Prostate gland (tissue), 2 donors: Measurements from ENCODE around the gene NPLOC4. TPM values are rescaled to one million over a fixed set of nuclear protein-coding genes. Genes with fewer than 3 reads are reported as not detected.

ENCODE experiments used
- DNase-seq: peaks from one replicate; pipeline ENCODE4 v3.0.0-alpha.2; 2019; ENCODE audit warnings: low spot score
- H3K27ac ChIP-seq, 2 donors: fragments of 200-600 bp; sonication (generic); 2 replicates each; pipeline ENCODE4 v1.5.1; 2017 to 2019
- H3K27me3 ChIP-seq: fragments of 200-600 bp; sonication (generic); replicated peaks from 2 replicates; pipeline ENCODE4 v1.5.1; 2019; ENCODE audit not compliant: insufficient read depth
- H3K36me3 ChIP-seq, 2 donors: fragments of 200-600 bp; sonication (generic); 1 replicate in 1 of 2; 2 replicates in 1 of 2; pipeline versions ENCODE4 v1.5.1 to v1.8.1; 2017 to 2019
- H3K4me1 ChIP-seq: fragments of 200-600 bp; sonication (generic); replicated peaks from 2 replicates; pipeline ENCODE4 v1.5.1; 2019
- H3K4me3 ChIP-seq, 2 donors: fragments of 200-600 bp; sonication (generic); 2 replicates each; pipeline ENCODE4 v1.5.1; 2017 to 2019
- H3K9me3 ChIP-seq: fragments of 200-600 bp; sonication (generic); 2 replicates; pipeline ENCODE4 v1.5.1; 2017
- POLR2A ChIP-seq: fragments of 450-650 bp; IDR thresholded peaks from one replicate; pipeline ENCODE4 v1.6.1; 2016; ENCODE audit warnings: antibody characterized with exemption, mild to moderate bottlenecking
- POLR2AphosphoS5 ChIP-seq: sonication (generic); formaldehyde crosslinking; IDR thresholded peaks from one replicate; pipeline ENCODE4 v1.6.1; 2017; ENCODE audit warnings: antibody characterized with exemption
- WGBS: methylation state at CpG from one replicate; pipeline ENCODE4 v1.1.5; 2018; 5-methylcytosine and 5-hydroxymethylcytosine counted together
- intact Hi-C: fragments of 100-400 bp; cut with DNase I; formaldehyde crosslinking; loops from one replicate; pipeline ENCODE4 v1.14.2; 2022
- total RNA-seq, 2 donors: library from RNA; depleted of rRNA; stranded (reverse); fragments of >200 nt; gene quantifications; one replicate each; pipeline ENCODE4 v1.1.0, GENCODE V29; 2016
- TF ChIP-seq, protein P1 (sequence below), 4 experiments: fragments of 200-600 bp in 2 of 4; fragments of 450-650 bp in 2 of 4; sonication (generic) in 2 of 4; IDR thresholded peaks; 1 replicate in 3 of 4; 2 replicates in 1 of 4; pipeline ENCODE4 v1.5.1; 2016 to 2019; ENCODE audit warnings: antibody characterized with exemption in 4 of 4, mild to moderate bottlenecking in 2 of 4, moderate library complexity in 2 of 4

The NPLOC4 gene
- total RNA-seq, 2 donors from 2014 or later, result 40.1 to 84.8 TPM

DNA sequence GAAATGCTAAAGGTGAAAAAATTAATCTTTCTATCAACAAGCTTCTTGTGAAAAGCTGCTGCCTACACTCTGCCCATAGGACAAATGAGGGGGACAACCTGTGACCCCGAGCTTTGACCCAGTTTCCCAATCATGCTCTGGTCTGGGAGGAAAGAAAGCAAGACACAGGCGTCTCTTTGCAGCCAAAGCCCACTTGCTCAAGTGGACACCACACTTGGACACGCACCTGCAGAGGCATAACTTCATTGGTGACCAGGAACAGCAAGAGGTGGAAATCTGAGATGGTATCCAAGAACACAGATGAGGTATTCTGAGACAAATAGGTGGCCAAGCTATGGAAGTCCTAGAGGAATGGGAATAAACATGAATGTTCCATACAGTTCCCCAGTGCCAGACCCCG, 69.7 kb downstream of the NPLOC4 start:
- Histone ChIP-seq H3K27ac (peak overlapping the region; percentile 66 to 74), H3K36me3 (peaks cover 3 to 13% of the 10 kb centered on the region in 2 donors), H3K27me3 (no peaks in the 10 kb centered on the region), H3K9me3 (no peaks in the 10 kb centered on the region), H3K4me1 (peaks cover 20% of the 10 kb centered on the region), H3K4me3 (peak overlapping the region in 1 of 2 donors; percentile 12)
- intact Hi-C loops, result loop anchor here (5.0 kb wide), 1 partner anchor 50 kb away; no protein-coding TSS in a partner anchor
- WGBS, result 28% methylated on average over 4 of the region's 4 CpGs
- TF ChIP-seq, protein P1, sequence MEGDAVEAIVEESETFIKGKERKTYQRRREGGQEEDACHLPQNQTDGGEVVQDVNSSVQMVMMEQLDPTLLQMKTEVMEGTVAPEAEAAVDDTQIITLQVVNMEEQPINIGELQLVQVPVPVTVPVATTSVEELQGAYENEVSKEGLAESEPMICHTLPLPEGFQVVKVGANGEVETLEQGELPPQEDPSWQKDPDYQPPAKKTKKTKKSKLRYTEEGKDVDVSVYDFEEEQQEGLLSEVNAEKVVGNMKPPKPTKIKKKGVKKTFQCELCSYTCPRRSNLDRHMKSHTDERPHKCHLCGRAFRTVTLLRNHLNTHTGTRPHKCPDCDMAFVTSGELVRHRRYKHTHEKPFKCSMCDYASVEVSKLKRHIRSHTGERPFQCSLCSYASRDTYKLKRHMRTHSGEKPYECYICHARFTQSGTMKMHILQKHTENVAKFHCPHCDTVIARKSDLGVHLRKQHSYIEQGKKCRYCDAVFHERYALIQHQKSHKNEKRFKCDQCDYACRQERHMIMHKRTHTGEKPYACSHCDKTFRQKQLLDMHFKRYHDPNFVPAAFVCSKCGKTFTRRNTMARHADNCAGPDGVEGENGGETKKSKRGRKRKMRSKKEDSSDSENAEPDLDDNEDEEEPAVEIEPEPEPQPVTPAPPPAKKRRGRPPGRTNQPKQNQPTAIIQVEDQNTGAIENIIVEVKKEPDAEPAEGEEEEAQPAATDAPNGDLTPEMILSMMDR (IDR thresholded peaks at IDR 0.05), result no peak
- TF ChIP-seq POLR2AphosphoS5 (no peak), POLR2A (no peak)
- no peak for DNase-seq

DNA sequence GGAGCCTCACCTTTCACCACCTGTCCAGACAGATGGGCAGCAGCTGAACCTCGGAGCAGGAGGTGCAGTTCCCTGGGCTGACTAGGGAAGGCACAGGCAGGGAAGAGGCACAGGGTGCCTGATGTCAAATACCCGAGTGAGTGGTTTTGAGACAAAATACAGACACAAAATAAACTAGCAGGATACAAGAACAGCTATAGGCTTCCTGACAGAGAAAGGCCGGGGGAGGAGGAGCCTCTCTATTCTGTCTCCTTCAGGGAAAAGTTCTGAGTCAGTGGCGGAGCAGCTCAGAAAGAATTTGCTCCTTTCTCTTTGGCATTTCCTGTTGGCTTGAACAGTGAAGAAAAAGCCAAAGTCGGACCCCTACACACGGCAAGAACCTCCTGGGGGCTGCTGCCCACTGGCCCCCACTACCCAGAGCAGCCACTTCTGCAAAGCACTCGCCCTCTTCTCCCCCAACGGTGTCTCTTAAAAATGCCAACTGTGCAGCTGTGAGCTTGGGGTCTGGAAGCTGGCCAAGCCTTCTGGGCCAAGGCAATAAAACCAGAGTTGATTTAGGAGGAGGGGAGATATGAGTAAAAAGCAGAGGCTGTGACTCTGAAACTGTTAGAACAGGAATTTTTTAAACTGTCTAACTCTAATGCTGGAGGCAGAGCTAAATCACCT, 70.3 kb downstream of the NPLOC4 start:
- Histone ChIP-seq H3K36me3 (peaks cover 3 to 12% of the 10 kb centered on the region in 2 donors), H3K4me1 (peaks cover 20% of the 10 kb centered on the region), H3K27ac (peak overlapping the region; percentile 66 to 74), H3K9me3 (no peaks in the 10 kb centered on the region), H3K27me3 (no peaks in the 10 kb centered on the region), H3K4me3 (peak overlapping the region in 1 of 2 donors; percentile 12)
- TF ChIP-seq POLR2A (no peak), POLR2AphosphoS5 (peak; percentile 93)
- TF ChIP-seq, protein P1 (IDR thresholded peaks at IDR 0.05), result no peak
- WGBS, result 2% methylated on average over 8 of the region's 8 CpGs
- intact Hi-C loops, result loop anchor here (5.0 kb wide), 1 partner anchor 49 kb away; no protein-coding TSS in a partner anchor
- DNase-seq, result peak; percentile 81

DNA sequence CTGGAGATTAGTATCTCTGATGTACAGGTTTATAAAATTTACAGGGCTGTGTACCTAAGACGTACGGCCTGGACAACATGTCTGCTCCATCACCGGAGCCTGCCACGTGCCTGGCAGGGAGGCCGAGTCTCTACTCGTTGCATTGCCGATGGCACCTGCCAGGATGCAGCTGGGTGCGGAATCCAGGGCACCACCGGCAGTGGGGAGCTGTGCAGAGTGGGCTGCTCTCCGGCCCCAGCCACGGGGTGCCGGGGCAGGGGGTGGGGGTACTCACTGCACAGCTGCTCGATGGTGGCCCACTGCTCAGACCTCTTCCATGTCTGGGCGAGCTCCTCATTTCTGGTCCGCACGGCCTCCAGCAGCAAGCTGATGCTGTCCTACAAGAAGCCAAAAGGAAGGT, 71.7 kb downstream of the NPLOC4 start:
- Histone ChIP-seq H3K27me3 (no peaks in the 10 kb centered on the region), H3K9me3 (no peaks in the 10 kb centered on the region), H3K36me3 (peaks cover under 1 to 8% of the 10 kb centered on the region in 2 donors), H3K27ac (peak overlapping the region in 1 of 2 donors; percentile 66), H3K4me1 (peaks cover 20% of the 10 kb centered on the region), H3K4me3 (no peak overlapping the region)
- intact Hi-C loops, result loop anchor here (5.0 kb wide), 1 partner anchor 48 kb away; no protein-coding TSS in a partner anchor
- TF ChIP-seq, protein P1 (IDR thresholded peaks at IDR 0.05), result no peak
- TF ChIP-seq POLR2A (no peak), POLR2AphosphoS5 (no peak)
- DNase-seq, result no peak
- 69% methylated on average over 16 of the region's 16 CpGs for WGBS

DNA sequence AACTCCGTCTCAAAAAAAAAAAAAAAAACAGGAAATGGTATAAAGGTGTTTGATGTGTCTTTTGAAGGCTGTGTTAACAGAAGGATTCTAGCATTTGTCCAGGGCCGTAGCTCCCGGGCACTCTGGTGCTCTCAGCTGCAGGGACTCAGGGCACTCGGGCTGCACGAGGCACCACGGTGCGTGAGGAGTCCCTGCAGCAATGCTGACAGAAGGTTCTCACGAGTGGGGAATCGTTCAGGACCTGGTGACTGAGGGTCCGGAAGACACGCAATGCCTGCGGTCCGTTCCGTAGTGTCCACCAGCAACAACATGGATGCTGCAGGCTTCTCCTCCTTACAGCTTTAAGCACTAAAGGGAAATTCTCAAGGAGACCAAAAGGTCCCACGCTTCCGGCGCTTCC, 72.1 kb downstream of the NPLOC4 start:
- intact Hi-C loops, result loop anchor here (5.0 kb wide), 1 partner anchor 47 kb away; no protein-coding TSS in a partner anchor
- 85% methylated on average over 17 of the region's 17 CpGs for WGBS
- Histone ChIP-seq H3K36me3 (peaks cover 0 to 3% of the 10 kb centered on the region in 2 donors), H3K4me3 (no peak overlapping the region), H3K27me3 (no peaks in the 10 kb centered on the region), H3K9me3 (no peaks in the 10 kb centered on the region), H3K4me1 (peaks cover 20% of the 10 kb centered on the region), H3K27ac (no peak overlapping the region)
- DNase-seq, result no peak
- TF ChIP-seq, protein P1 (IDR thresholded peaks at IDR 0.05), result no peak
- TF ChIP-seq POLR2A, result no peak
- TF ChIP-seq POLR2AphosphoS5, result no peak
